ENCODE results near the gene SNX1. TPM values are rescaled to one million over a fixed set of nuclear protein-coding genes. Genes with fewer than 3 reads are reported as not detected.

SNX1 gene, protein sequence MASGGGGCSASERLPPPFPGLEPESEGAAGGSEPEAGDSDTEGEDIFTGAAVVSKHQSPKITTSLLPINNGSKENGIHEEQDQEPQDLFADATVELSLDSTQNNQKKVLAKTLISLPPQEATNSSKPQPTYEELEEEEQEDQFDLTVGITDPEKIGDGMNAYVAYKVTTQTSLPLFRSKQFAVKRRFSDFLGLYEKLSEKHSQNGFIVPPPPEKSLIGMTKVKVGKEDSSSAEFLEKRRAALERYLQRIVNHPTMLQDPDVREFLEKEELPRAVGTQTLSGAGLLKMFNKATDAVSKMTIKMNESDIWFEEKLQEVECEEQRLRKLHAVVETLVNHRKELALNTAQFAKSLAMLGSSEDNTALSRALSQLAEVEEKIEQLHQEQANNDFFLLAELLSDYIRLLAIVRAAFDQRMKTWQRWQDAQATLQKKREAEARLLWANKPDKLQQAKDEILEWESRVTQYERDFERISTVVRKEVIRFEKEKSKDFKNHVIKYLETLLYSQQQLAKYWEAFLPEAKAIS
- 100 to 1,000 TPM; 110 to 141 (median 111) TPM for total RNA-seq
- total RNA-seq (2013): 68.0 TPM

DNA sequence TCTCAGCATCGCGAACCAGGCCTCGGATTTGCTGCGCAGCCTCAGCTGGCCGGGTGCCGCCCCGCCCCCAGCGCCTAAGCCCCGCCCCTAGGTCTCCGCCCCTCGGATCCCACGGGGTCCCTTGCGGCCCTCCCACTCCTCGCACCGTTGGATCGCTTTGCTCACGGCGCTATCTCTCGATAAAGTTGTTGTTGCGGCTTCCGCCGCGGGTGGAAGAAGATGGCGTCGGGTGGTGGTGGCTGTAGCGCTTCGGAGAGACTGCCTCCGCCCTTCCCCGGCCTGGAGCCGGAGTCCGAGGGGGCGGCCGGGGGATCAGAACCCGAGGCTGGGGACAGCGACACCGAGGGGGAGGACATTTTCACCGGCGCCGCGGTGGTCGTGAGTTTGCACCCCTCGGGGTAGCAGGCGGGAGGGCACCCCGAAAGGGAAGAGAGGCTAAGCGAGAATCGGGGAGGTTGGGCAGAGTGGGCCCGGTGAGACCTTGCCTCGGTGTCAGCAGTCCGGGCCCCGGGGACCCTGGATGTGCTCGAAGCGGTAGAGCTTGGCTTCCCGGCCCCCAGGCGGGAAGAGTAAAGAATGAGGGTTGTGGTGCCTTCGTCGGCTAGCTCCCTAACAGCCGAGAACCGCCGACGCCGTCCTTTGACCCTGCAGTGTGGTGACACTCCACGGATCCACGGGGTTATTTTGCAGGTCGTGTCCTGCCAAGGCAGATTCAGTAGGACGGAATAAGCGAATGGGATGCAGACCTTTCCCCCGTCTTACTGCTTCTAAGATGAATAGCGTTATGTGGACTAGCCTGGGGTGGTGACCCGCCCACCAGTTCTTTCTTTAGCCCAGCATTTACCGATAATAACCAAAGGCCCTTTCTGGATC lies at the start of gene SNX1:
Gene SNX1 (plus strand): TSS at position 188 of the 873 bp plus-strand sequence. CDS start 32 bp downstream, at position 220.
- intact Hi-C loops (cut with micrococcal nuclease): loop anchor here (5.0 to 10.0 kb wide), 2 partner anchors 56 to 901 kb away; partner anchors contain the start of gene SNX22
- Mint-ChIP-seq H3K27me3 (ENCODE audit: low read depth in 2 of 2) (no peaks in the 10 kb centered on the region), H3K9me3 (no peaks in the 10 kb centered on the region), H3K27ac (peak within 1 kb of the TSS; percentile 92 to 99), H3K36me3 (no peaks in the 10 kb centered on the region), H3K4me3 (peak within 1 kb of the TSS; percentile 100), H3K4me1 (peaks cover 62 to 63% of the 10 kb centered on the region in 2 donors)
- WGBS (ENCODE audit: insufficient coverage): under 1% methylated on average over 69 of the region's 70 CpGs
- Histone ChIP-seq H3K4me3 (ENCODE audit: low read length) (peak within 1 kb of the TSS; percentile 84), H3K27me3 (ENCODE audit: control insufficient read depth, insufficient read depth, low read length) (no peaks in the 10 kb centered on the region), H3K4me1 (ENCODE audit: control insufficient read depth, insufficient read depth, low read length) (peaks cover 44% of the 10 kb centered on the region), H3K9me3 (ENCODE audit: control insufficient read depth, insufficient read depth, low read length) (no peaks in the 10 kb centered on the region), H3K27ac (ENCODE audit: low read length) (peak within 1 kb of the TSS; percentile 73), H3K36me3 (ENCODE audit: control insufficient read depth, insufficient read depth, low read length) (no peaks in the 10 kb centered on the region)
- TF ChIP-seq, protein P1, sequence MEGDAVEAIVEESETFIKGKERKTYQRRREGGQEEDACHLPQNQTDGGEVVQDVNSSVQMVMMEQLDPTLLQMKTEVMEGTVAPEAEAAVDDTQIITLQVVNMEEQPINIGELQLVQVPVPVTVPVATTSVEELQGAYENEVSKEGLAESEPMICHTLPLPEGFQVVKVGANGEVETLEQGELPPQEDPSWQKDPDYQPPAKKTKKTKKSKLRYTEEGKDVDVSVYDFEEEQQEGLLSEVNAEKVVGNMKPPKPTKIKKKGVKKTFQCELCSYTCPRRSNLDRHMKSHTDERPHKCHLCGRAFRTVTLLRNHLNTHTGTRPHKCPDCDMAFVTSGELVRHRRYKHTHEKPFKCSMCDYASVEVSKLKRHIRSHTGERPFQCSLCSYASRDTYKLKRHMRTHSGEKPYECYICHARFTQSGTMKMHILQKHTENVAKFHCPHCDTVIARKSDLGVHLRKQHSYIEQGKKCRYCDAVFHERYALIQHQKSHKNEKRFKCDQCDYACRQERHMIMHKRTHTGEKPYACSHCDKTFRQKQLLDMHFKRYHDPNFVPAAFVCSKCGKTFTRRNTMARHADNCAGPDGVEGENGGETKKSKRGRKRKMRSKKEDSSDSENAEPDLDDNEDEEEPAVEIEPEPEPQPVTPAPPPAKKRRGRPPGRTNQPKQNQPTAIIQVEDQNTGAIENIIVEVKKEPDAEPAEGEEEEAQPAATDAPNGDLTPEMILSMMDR (IDR thresholded peaks at IDR 0.05): peak; percentile 18
- ATAC-seq (peak; percentile 74 to 93 (median 81)), DNase-seq (peak; percentile 90 to 96)

DNA sequence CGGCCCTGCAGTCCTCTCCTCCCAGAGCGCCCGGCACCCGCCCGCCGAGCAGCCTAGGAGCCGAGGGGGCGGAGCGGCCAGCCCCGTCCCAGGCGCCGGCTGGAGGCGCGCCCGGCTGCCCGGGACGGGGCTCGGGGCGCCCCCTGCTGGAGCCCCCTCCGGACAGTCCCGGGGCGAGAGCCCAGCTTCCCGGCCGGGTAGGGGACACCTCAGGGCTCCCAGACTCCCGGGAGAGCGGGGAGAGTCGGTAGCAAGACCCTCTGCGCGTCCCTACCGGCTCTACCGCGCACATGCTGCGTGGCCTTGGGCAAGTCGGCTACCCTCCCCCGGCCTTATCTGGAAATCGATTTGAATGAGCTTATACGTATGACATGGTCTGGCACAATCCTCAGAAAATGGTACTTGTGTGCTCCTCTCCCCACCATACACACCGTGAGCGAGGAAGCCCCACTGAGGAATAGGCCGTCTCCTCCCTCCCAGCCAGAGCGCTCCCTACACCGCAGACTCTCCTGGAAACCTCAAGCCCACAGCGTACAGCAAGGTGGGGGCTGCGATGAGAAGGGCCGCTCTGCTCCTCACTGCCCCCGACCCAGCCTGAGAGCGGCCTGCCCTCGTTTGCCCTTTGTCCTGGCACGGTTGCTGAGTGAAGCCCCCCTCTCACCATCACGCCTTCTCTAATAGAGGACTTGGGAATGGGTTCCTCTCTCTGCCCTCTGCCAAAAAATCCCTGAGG lies 49.2 kb upstream of the SNX1 start, which contains the start of gene DAPK2:
Gene DAPK2 (minus strand): TSS at position 65 of the 733 bp plus-strand sequence. CDS start 6,224 bp downstream, outside the sequence.
- Histone ChIP-seq H3K27me3 (ENCODE audit: control insufficient read depth, insufficient read depth, low read length) (peaks cover 2% of the 10 kb centered on the region), H3K36me3 (ENCODE audit: control insufficient read depth, insufficient read depth, low read length) (no peaks in the 10 kb centered on the region), H3K9me3 (ENCODE audit: control insufficient read depth, insufficient read depth, low read length) (no peaks in the 10 kb centered on the region), H3K27ac (ENCODE audit: low read length) (no peak within 1 kb of the TSS), H3K4me3 (ENCODE audit: low read length) (peak within 1 kb of the TSS; percentile 38), H3K4me1 (ENCODE audit: control insufficient read depth, insufficient read depth, low read length) (peaks cover 33% of the 10 kb centered on the region)
- Mint-ChIP-seq H3K36me3 (no peaks in the 10 kb centered on the region), H3K27me3 (ENCODE audit: low read depth in 2 of 2) (peaks cover 18 to 19% of the 10 kb centered on the region in 2 donors), H3K9me3 (no peaks in the 10 kb centered on the region), H3K4me1 (peaks cover 0 to 11% of the 10 kb centered on the region in 2 donors), H3K4me3 (peak within 1 kb of the TSS; percentile 82), H3K27ac (peak within 1 kb of the TSS in 1 of 2 donors; percentile 56)
- intact Hi-C loops (cut with micrococcal nuclease): loop anchor here (1.0 to 10.0 kb wide), 4 partner anchors 101 to 294 kb away; no protein-coding TSS in a partner anchor
- peak; percentile 70 to 84 for DNase-seq
- TF ChIP-seq, protein P1 (IDR thresholded peaks at IDR 0.05): peak; percentile 77
- peak; percentile 92 to 93 (median 92) for ATAC-seq
- 4% methylated on average over 50 of the region's 50 CpGs for WGBS (ENCODE audit: insufficient coverage)

DNA sequence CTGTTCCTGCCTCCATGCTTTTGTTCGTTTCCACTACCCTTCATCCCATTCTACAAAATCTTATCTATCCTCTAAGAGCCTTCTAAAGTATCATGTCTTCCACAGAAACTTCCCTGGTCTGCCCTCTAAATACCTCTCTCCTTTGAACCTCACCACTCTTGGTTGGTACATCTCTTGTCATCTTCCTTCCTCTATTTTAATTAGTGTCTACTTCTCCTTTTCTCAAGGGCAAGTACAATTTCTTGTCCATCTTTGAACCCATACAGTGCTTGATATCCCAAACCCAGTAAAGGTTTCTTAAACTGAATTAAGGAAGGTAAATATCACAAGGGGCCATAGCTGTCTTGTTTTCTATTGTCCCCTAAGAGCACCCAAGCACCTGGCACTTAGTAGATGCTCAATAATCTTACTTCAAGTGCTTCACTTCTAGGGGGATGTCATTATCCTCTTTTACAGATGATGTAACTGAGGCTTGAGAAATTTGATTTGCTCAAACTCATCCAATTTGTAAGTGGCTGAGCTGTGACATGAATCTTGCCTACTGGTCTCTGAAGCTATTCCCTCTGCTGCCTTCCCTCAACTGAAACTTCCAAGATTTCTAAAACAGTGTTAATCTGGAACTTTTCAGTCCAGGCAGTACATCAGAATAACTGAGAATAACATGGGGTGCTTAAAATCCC lies 46.9 kb upstream of the SNX1 start:
- Mint-ChIP-seq H3K27me3 (ENCODE audit: low read depth in 2 of 2) (peaks cover 18 to 19% of the 10 kb centered on the region in 2 donors), H3K36me3 (no peaks in the 10 kb centered on the region), H3K9me3 (no peaks in the 10 kb centered on the region), H3K27ac (no peak overlapping the region), H3K4me3 (peak overlapping the region; percentile 25), H3K4me1 (peaks cover 0 to 11% of the 10 kb centered on the region in 2 donors)
- peaks cover 2% of the 10 kb centered on the region for H3K27me3 ChIP-seq (ENCODE audit: control insufficient read depth, insufficient read depth, low read length)
- no peak overlapping the region for H3K4me3 ChIP-seq (ENCODE audit: low read length)
- H3K36me3 ChIP-seq (ENCODE audit: control insufficient read depth, insufficient read depth, low read length): no peaks in the 10 kb centered on the region
- DNase-seq (no peak), ATAC-seq (no peak)
- 85% methylated on average over 1 of the region's 1 CpG for WGBS (ENCODE audit: insufficient coverage)
- no peaks in the 10 kb centered on the region for H3K9me3 ChIP-seq (ENCODE audit: control insufficient read depth, insufficient read depth, low read length)
- peaks cover 31% of the 10 kb centered on the region for H3K4me1 ChIP-seq (ENCODE audit: control insufficient read depth, insufficient read depth, low read length)
- no peak overlapping the region for H3K27ac ChIP-seq (ENCODE audit: low read length)
- intact Hi-C loops (cut with micrococcal nuclease): loop anchor here (5.0 to 10.0 kb wide), 2 partner anchors 154 to 297 kb away; no protein-coding TSS in a partner anchor
- TF ChIP-seq, protein P1 (IDR thresholded peaks at IDR 0.05): no peak

Measured in natural killer cell (primary cell).